ENCODE results near the gene RNF121.

Gene RNF121

GRCh38 chr11:72007089-72007476 lies 78.2 kb downstream of the RNF121 start:
- no peak for DNase-seq

DNA sequence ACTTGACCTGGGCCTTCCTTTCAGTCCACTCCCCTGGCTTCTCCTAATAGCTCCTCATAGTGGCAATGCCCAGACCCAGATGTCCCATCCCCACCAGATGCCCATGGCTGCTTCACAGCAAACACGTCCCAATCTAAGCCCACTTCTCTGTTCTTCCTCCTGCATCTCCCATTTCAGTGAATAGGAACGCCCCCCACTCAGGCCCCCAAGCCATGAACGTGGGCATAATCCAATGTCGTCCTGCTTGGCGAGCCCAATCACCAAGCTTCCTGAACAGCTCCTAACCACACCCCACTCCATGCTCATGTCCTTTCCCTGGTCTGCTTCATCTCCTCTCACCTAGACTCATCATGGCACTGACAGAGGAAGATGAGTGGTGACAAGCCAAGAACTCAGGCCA lies 78.7 kb downstream of the RNF121 start:
- DNase-seq = no peak

DNA sequence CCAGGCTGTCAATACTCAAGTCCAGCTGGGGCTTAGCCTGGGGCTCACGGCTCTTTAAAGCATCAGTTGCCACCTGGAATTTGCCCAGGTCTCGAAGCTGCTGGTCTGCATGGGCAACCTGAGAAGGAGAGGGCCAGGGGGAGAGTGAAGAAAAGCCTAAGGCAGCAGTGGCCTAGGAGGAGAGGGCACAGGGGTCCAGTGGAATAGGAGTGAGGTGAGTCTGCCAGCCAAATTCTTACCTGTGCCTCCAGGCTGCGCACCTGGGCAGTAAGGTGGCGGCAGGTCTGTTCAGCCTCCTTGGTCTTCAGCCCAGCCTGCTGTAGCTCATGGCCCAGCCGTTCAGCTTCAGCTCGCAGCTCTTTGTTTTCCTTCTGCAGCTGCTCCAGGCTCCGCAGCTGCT lies 79.9 kb downstream of the RNF121 start:
- DNase-seq = no peak

DNA sequence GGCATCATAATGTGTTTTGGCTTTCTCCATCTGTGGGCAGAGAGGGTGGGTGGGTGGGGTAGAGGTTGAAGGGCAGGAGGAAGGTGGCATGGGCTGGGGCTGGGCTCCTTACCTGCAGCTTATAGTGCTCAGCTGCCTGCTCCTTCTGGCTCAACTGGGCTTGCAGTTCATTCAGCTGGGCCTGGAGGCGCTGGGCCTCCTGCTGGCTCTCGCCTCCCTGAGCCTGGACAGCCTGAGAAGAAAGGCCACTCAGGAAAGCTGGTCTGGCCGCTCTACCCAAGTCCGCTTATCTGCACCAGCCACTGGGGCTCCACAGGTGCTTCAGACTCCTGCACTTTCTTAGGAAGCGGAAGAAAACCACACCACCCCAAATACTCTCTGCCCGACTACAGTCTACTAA lies 80.3 kb downstream of the RNF121 start:
- DNase-seq = no peak

GRCh38 chr11:72010529-72011233 lies 81.8 kb downstream of the RNF121 start:
- no peak for DNase-seq

DNA sequence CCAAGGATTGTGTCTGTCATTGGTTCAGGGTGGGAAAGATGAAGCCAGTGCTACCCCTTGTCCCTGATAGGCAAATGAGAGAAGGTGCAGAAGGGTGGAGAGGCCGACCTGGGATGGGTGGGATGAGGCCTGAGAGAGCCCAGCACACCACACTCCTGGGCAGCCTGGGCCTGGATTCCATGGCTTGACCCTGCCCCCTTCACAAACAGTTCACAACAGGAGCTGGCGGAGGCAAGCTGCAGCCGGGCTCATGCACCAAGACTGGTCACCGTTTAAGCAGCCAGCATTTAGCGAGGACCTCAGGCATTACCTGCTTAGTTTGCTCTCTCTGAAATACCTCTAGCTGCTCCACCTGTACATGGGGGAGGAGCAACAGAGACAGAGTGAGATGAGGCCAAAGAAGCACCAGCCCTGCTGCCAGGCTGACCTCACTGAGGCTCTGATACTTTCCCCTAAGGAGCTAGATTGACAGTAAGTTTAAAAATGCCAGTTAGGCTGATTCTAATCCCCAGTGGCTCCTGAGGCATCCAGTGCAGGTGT lies 83.3 kb downstream of the RNF121 start:
- DNase-seq = no peak

- DNase-seq = no peak
Observed at GRCh38 chr11:72012897-72013721, 84.3 kb downstream of the RNF121 start.

DNA sequence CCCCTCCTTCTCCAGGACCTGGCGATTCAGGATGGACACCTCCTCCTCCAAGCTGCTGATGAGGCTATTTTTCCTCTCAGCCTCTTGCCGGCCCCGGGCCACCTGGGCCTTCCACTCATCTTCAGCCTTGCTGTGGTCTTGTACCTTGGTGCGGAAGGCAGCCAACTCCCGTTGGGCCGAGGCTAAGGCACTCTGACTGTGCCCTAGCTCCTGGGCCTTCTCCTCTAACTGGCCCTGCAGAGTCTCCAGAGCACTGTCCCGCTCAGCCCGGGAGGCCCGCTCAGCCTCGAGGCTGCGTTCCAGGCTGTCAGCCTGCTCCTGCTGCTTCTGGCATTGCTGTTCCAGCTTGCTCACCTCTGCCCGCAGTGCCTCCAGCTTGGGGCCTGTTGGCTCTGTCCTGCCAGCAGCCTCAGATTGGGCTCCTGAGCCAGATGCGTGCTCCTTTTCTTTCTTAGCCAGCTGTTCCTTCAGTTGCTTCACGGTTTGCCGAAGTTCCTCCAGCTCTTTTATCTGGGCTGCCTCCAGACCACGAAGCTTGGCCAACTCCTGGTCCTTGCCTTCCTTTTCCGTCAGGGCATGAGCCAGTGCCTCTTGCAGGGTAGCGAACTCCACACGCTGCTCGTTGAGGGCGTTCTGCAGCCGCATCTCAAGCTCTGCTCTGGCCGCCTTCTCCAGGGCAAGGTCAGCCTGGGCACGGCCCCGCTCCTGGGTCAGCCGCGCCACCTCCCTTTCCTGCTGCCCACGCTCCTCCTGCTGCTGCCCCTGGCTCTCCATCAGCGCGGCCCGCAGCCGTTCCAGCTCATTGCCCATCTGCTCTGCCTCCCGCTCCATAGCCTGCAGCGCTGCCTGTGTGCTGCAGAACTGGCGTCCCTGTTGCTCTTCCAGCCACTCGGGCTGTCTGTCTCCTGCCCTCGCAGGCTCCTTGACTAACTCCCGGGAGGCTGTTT lies 85.2 kb downstream of the RNF121 start:
- no peak for DNase-seq

DNA sequence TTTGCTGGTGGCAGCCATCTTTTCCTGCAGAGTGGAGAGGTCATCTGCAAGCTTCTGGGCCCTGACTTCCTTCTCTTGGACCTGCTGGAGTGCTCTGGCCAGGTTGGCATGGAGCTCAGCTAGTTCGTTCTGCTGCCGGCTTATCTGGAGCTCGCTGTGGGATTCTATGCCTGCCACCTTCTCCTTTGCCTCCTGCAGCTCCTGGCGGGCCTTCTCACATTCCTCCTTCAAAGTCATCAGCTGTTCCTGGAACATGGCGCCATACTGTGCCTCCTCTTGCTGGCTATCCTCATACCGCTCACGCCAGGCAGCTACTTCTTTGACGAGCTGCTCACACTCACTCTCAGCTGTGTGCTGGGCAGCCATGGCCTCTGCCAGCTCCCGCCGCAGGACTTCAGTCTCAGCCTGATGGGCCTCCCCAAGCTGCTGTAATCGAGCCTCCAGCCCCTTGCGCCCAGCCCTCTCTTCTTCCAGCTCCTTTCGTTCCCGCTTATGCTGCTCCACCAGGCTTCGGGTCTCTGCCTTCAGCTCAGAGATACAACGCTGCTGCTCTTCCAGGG lies 86.0 kb downstream of the RNF121 start:
- no peak for DNase-seq

- DNase-seq = no peak
Observed at GRCh38 chr11:72015511-72016061, 86.7 kb downstream of the RNF121 start.

DNA sequence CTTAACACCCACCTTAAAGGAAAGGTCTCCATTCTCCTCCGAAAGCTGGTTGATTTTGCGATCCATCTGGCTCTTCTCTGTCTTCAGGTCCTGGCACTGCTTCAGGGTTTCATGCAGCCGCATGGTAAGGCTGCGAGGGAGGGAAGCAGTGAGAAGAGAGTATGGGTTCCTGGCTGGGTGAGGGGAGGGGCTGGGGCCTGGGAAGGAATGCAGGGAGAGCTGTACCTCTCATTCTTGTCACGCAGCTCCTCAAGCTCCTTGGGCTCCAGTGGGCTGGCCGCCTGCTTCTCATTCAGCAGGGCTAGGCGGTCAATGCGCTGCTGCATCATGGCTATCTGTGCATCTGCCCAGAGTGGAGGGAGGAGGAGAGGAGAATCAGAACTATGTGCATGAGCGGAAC lies 89.3 kb downstream of the RNF121 start:
- no peak for DNase-seq

DNA sequence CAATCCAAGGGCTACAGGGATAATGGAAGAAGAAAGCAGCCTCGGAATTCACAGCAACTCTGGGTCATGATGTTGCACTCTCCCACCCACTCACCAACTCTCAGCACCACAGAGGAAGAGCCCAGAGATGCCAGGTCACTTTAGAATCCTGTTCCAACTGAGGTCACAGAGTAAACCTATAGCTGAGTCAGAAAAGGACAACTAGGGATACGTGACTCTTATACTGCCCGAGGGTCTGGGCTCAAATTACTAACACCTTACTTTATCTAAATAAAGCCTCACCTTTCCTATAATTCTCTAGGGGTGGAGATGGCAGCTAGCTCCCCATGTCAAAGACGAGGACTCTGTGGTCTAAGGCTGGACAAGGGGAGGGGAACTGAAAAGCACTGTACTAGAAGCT lies 94.5 kb downstream of the RNF121 start:
- no peak for DNase-seq

- no peak for DNase-seq
Observed at GRCh38 chr11:72024069-72024754, 95.4 kb downstream of the RNF121 start.

GRCh38 chr11:72026090-72026489 lies 97.2 kb downstream of the RNF121 start:
- no peak for DNase-seq

DNA sequence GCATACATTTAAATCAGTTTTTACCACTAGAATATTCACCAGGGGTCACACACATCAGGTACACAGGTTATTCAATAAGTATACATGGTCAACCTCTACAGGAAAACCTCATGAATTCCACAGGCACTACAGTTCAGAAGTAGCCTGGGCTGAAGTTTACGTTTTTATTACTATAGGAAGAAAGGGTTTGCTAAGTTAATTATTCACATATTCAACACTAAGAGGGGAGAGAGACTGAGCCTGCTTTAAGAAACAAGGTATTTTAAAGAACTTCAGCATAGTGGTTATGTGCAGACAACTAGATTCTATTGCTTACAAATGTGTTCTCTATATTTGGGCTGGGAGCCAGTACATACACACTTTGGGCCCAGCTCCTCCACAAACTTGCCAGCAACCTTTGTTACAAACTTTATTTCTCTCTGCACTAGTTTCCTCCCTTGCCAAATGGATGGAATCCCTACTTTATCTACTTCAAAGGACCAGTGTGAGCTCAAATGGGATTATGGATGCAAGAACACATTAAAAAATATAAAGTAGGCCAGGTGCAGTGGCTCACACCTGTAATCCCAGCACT lies 101.7 kb downstream of the RNF121 start:
- DNase-seq = no peak

GRCh38 chr11:72036687-72037086 lies 107.8 kb downstream of the RNF121 start:
- no peak for DNase-seq

DNA sequence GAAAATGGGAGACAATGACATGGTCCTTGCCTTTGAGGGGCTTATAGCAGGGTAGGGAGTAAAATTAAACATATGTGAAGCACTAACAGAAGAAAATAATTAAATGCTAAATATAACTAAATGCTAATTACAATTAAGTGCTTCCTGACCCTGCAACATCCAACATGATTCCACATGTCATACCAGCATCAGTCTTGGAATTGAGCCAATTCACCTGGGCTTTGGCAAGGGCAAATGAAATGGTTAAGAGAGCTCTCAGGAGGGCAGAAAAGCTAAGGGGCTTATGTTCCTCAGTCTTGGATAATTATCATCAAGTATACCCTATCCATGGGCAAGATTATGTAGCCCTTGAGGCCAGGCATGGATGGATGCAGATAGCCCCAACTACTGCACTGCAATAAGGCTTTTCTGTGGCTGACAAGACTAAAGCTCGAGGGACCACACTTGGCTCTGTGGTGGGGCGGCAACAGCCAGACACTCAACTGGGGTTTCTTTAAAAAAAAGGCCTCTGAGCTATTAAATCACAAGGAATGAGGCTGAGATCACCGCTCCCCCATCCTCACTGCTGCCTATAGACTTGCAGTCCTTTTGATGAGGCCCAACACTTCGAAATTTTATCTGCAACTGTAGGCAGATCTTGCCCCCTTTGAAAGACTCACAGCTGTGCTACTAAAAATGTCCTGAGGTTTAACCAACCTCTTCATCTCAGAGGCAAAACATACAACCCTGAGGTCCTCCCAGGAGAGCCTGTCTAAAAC lies 108.9 kb downstream of the RNF121 start:
- no peak for DNase-seq

DNA sequence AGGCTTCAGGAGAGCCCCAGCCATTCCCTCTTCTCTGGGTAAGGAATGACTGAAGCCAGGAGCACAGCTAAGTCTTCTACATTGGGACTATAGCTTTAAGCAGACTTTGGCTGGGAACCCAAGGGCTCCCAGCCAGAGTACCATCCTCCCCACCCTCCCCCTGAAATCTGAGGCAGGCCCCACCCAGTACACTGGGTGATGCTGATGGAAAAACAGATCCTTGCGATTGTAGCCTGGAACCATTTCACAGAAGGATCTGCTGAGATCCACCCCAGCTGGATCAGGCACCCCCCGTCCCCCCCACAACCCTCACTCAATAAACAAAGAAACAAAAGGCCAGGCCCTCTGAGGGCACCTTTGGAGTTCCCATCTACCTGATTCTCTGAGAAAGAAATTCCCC lies 109.6 kb downstream of the RNF121 start:
- no peak for DNase-seq

GRCh38 chr11:72039031-72039855 lies 110.4 kb downstream of the RNF121 start:
- no peak for DNase-seq

All from NCI-H187 (cell line).